Sigmoid colon (tissue), 3 donors: ENCODE measurements around the gene POLD1.

Source experiments
- POLR2A ChIP-seq, 2 donors: fragments of 450-650 bp; IDR thresholded peaks; one replicate each; pipeline ENCODE4 v1.6.1; 2016; ENCODE audit warnings: antibody characterized with exemption in 2 of 2, mild to moderate bottlenecking in 2 of 2, moderate library complexity in 2 of 2
- TF ChIP-seq, protein P1 (sequence below), 4 experiments: fragments of 450-650 bp in 3 of 4; fragments of 200-600 bp in 1 of 4; IDR thresholded peaks; one replicate each; pipeline ENCODE4 v1.5.1; 2016 to 2019; ENCODE audit warnings: antibody characterized with exemption in 4 of 4, mild to moderate bottlenecking in 3 of 4, moderate library complexity in 2 of 4

- TF ChIP-seq, protein P1, sequence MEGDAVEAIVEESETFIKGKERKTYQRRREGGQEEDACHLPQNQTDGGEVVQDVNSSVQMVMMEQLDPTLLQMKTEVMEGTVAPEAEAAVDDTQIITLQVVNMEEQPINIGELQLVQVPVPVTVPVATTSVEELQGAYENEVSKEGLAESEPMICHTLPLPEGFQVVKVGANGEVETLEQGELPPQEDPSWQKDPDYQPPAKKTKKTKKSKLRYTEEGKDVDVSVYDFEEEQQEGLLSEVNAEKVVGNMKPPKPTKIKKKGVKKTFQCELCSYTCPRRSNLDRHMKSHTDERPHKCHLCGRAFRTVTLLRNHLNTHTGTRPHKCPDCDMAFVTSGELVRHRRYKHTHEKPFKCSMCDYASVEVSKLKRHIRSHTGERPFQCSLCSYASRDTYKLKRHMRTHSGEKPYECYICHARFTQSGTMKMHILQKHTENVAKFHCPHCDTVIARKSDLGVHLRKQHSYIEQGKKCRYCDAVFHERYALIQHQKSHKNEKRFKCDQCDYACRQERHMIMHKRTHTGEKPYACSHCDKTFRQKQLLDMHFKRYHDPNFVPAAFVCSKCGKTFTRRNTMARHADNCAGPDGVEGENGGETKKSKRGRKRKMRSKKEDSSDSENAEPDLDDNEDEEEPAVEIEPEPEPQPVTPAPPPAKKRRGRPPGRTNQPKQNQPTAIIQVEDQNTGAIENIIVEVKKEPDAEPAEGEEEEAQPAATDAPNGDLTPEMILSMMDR (IDR thresholded peaks at IDR 0.05) = no peak
- no peak for TF ChIP-seq POLR2A (IDR thresholded peaks at IDR 0.05)
Measured at GRCh38 chr19:50410109-50410508, 26.0 kb downstream of the POLD1 start.
